Measurements from ENCODE around the gene ITGA3.

The ITGA3 gene

DNA sequence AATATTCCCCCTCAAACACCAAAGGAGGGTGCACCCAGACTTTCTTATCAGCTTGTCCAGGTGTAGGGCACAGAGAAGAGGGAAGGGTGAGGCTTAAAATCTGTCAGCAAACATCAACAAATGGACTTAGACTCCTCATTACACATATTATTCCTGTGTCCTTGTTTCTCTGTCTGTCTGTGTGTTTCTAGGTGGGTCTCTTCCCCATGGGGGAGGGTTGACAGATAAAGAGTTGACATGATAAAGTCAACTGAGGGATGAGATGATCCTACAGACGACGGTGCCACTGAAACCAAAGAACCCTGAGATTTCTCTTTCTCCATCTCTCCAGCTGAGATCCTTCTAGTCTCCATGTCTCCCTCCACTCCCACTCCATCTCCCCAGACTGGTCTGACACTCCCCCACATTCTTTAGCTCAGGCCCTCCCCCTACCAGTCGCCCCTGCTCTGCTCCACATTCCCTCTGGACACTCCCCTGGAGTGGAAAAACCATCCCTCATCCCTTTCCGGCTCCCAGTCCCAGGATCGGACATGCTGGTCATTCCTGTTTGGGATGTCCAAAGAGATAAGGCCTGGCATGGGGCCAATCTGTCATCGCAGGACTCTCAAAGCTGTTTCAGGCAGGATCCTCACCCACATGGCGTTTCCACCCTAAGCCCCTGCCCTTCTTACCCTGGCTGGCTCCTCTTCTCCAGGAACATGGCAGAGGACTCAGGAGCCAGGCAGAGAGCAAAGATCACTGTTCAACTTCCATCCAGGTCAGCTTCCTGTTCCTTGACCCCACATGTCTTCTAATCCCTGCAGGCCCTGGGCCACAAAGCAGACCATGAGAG lies 2.9 kb upstream of the ITGA3 start:
- H3K4me1 ChIP-seq, result peaks cover 15% of the 10 kb centered on the region
- H3K9ac ChIP-seq, result no peak overlapping the region
- H3K4me3 ChIP-seq (ENCODE audit: low read depth, low read length), result no peak overlapping the region
- H3K9me3 ChIP-seq (ENCODE audit: control insufficient read depth, low read length), result no peaks in the 10 kb centered on the region
- H3K36me3 ChIP-seq (ENCODE audit: control insufficient read depth, insufficient read depth, low read length), result no peaks in the 10 kb centered on the region
- H2AFZ ChIP-seq, result peak overlapping the region; percentile 51
- TF ChIP-seq, protein P1, sequence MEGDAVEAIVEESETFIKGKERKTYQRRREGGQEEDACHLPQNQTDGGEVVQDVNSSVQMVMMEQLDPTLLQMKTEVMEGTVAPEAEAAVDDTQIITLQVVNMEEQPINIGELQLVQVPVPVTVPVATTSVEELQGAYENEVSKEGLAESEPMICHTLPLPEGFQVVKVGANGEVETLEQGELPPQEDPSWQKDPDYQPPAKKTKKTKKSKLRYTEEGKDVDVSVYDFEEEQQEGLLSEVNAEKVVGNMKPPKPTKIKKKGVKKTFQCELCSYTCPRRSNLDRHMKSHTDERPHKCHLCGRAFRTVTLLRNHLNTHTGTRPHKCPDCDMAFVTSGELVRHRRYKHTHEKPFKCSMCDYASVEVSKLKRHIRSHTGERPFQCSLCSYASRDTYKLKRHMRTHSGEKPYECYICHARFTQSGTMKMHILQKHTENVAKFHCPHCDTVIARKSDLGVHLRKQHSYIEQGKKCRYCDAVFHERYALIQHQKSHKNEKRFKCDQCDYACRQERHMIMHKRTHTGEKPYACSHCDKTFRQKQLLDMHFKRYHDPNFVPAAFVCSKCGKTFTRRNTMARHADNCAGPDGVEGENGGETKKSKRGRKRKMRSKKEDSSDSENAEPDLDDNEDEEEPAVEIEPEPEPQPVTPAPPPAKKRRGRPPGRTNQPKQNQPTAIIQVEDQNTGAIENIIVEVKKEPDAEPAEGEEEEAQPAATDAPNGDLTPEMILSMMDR (IDR thresholded peaks at IDR 0.05), result no peak
- H3K79me2 ChIP-seq, result no peaks in the 10 kb centered on the region
- peak overlapping the region; percentile 30 for H3K27ac ChIP-seq
- H3K27me3 ChIP-seq (ENCODE audit: control insufficient read depth, insufficient read depth, low read length), result no peaks in the 10 kb centered on the region
- no peak overlapping the region for H3K4me2 ChIP-seq (ENCODE audit: low read length)

DNA sequence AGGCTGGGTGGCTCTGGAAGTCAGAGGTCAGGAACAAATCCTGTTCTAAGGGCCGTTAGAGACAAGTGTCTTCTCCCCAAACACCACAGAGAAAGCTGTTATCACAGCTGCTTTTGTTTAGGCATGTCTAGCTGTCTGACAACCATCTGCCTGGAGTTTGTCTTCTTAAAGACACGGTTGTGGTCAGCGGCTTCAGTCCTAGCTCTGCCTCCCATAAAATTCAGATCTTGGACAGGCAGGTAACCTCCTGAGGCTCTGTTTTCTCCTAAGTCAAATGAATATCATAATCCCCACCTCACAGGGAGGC lies 2.3 kb upstream of the ITGA3 start:
- TF ChIP-seq, protein P1 (IDR thresholded peaks at IDR 0.05), result no peak
- H3K27ac ChIP-seq, result peak overlapping the region; percentile 30
- no peak overlapping the region for H3K4me2 ChIP-seq (ENCODE audit: low read length)

DNA sequence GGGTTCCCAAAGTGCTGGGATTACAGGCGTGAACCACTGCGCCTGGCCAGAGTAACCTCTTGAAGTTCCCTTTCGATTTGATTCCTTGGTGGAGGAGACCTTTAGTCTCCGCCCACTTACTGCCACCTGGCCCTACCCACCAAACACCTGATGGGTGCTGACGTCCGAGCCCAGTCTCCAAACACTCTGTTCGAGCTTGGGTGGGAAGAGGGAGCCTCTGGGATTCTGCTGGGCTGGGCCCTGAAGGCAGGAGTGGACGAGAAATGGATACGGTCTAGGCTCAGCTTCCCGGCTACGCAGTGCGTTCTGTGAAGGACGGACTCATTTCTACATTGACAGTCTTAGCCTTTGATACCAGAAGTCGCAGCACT lies 870 bp upstream of the ITGA3 start:
- H3K36me3 ChIP-seq (ENCODE audit: control insufficient read depth, insufficient read depth, low read length), result no peaks in the 10 kb centered on the region
- TF ChIP-seq, protein P1 (IDR thresholded peaks at IDR 0.05), result no peak
- no peaks in the 10 kb centered on the region for H3K27me3 ChIP-seq (ENCODE audit: control insufficient read depth, insufficient read depth, low read length)
- no peaks in the 10 kb centered on the region for H3K79me2 ChIP-seq
- H3K4me2 ChIP-seq (ENCODE audit: low read length), result peak overlapping the region; percentile 87
- H3K9me3 ChIP-seq (ENCODE audit: control insufficient read depth, low read length), result no peaks in the 10 kb centered on the region
- H2AFZ ChIP-seq, result peak overlapping the region; percentile 99
- H3K4me1 ChIP-seq, result peaks cover 19% of the 10 kb centered on the region
- peak overlapping the region; percentile 51 for H3K9ac ChIP-seq
- H3K27ac ChIP-seq, result peak overlapping the region; percentile 95
- H3K4me3 ChIP-seq (ENCODE audit: low read depth, low read length), result peak overlapping the region; percentile 77

More for the DNA sequence above, 2.3 kb upstream of the ITGA3 start:
- Histone ChIP-seq H3K4me1 (peaks cover 15% of the 10 kb centered on the region), H3K4me3 (ENCODE audit: low read depth, low read length) (no peak overlapping the region), H3K27me3 (ENCODE audit: control insufficient read depth, insufficient read depth, low read length) (no peaks in the 10 kb centered on the region), H2AFZ (peak overlapping the region; percentile 51), H3K36me3 (ENCODE audit: control insufficient read depth, insufficient read depth, low read length) (no peaks in the 10 kb centered on the region), H3K9me3 (ENCODE audit: control insufficient read depth, low read length) (no peaks in the 10 kb centered on the region), H3K79me2 (no peaks in the 10 kb centered on the region), H3K9ac (no peak overlapping the region)

DNA sequence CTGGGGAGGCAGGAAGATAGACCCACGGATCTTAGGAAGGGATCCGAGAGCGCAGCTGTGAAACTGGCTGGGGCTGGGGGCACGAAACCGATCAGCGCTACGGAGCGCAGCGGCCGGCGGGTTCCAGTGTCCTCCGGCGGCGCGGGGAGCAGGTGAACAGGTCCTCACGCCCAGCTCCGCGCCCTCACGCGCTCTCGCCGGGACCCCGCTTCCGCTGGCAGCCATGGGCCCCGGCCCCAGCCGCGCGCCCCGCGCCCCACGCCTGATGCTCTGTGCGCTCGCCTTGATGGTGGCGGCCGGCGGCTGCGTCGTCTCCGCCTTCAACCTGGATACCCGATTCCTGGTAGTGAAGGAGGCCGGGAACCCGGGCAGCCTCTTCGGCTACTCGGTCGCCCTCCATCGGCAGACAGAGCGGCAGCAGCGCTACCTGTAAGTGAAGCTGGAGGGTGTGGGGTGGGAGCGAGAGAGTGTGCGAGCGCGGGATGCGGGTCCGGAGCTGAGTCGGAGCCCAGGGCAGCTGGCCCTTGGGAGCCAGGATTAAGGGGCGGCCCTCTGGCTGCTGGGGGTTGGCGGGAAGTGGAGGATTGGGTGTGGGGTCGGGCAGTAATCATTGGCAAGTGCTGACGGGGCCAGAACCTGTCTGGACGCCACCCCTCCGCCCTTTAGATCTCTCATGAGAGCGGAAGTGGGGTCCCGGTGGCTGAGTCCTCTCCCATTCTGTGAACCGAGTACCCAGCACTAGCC lies 479 bp downstream of the ITGA3 start:
- H3K4me3 ChIP-seq (ENCODE audit: low read depth, low read length), result peak overlapping the region; percentile 77
- no peaks in the 10 kb centered on the region for H3K9me3 ChIP-seq (ENCODE audit: control insufficient read depth, low read length)
- H3K36me3 ChIP-seq (ENCODE audit: control insufficient read depth, insufficient read depth, low read length), result no peaks in the 10 kb centered on the region
- H3K27ac ChIP-seq, result peak overlapping the region; percentile 95
- H3K4me1 ChIP-seq, result peaks cover 19% of the 10 kb centered on the region
- H3K9ac ChIP-seq, result peak overlapping the region; percentile 51
- peak overlapping the region; percentile 99 for H2AFZ ChIP-seq
- no peaks in the 10 kb centered on the region for H3K79me2 ChIP-seq
- H3K27me3 ChIP-seq (ENCODE audit: control insufficient read depth, insufficient read depth, low read length), result no peaks in the 10 kb centered on the region
- H3K4me2 ChIP-seq (ENCODE audit: low read length), result peak overlapping the region; percentile 87
- TF ChIP-seq, protein P1 (IDR thresholded peaks at IDR 0.05), result peak; percentile 69

Measured in parathyroid adenoma (tissue), 2 donors.